GM23248 (cell line): ENCODE results near the gene ZNF181.

ENCODE experiments used
- EZH2 ChIP-seq: fragments of 200-600 bp; sonication (generic); IDR thresholded peaks from 2 replicates; pipeline ENCODE4 v1.6.1; 2018; ENCODE audit warnings: antibody characterized with exemption, mild to moderate bottlenecking; ENCODE audit not compliant: insufficient read depth, poor library complexity, severe bottlenecking
- EZH2phosphoT487 ChIP-seq: fragments of 200-600 bp; sonication (generic); IDR thresholded peaks from 2 replicates; pipeline ENCODE4 v1.6.1; 2018; ENCODE audit warnings: antibody characterized with exemption, moderate library complexity, mild to moderate bottlenecking, low read depth; ENCODE audit not compliant: insufficient read depth

DNA sequence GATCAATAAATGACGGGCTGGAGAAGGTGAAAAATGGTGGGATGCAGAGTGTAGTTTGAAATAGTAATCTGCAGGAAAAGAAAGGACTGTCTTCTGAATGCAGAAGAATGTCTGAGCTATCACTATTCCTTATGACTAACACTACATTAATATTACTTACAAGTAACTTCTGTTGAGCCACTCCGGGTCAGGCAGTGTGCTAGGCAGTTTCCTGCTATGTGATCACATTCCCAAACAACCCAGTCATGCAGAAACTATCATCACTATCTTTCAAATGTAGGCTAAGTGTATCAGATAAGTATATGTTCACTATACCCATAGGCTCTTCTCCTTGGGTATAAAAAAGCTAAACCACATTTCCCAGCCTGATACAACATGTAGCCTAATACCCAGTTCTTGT, 32.3 kb downstream of the ZNF181 start:
- TF ChIP-seq EZH2 (no peak), EZH2phosphoT487 (no peak)
